HL-60 (cell line): ENCODE results near the gene IKZF3.

ENCODE experiments used
- CTCF ChIP-seq: IDR thresholded peaks from one replicate; pipeline ENCODE4 v1.5.1; 2011; ENCODE audit warnings: low read length, control low read depth, inconsistent platforms; ENCODE audit not compliant: insufficient read depth
- POLR2AphosphoS5 ChIP-seq: IDR thresholded peaks from 2 replicates; pipeline ENCODE4 v1.6.1; 2012; ENCODE audit warnings: low read depth
- TF ChIP-seq, protein P1 (sequence below): IDR thresholded peaks from 2 replicates; pipeline ENCODE4 v1.6.1; 2012; ENCODE audit warnings: low read depth; ENCODE audit not compliant: insufficient replicate concordance

DNA sequence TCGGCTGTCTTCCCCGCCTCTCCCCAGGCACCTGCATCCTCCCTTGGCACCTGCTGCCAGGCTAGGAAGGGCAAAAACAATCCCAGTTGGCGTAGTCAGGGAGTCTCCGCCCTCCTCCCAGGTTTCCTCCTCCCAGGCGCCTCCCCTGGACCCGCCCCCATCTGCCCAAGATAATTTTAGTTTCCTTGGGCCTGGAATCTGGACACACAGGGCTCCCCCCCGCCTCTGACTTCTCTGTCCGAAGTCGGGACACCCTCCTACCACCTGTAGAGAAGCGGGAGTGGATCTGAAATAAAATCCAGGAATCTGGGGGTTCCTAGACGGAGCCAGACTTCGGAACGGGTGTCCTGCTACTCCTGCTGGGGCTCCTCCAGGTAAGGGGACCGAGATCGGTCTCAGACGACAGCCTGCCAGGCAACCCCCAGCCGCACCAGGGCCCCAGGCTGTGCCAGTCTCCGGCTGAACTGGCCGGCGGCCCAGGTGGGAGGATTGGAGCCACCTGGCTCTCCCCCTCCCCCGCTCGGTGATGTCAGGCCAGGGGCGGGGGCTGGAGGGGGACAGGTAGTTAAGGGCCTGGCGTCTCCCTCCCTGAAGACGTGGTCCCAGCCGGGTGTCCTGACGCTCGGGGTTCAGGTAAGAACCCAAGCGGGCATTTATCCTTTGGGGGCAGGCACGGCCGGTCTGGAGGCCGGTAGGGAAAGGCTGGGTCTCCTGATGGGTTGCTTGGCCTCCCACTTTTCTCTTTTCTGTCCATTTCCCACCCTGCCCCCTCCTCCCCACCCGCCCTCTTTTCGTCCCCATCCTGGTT is 126.1 kb downstream of the IKZF3 start, which contains the start of gene GRB7:
- TF ChIP-seq CTCF, result no peak
- TF ChIP-seq POLR2AphosphoS5, result no peak
- TF ChIP-seq, protein P1, sequence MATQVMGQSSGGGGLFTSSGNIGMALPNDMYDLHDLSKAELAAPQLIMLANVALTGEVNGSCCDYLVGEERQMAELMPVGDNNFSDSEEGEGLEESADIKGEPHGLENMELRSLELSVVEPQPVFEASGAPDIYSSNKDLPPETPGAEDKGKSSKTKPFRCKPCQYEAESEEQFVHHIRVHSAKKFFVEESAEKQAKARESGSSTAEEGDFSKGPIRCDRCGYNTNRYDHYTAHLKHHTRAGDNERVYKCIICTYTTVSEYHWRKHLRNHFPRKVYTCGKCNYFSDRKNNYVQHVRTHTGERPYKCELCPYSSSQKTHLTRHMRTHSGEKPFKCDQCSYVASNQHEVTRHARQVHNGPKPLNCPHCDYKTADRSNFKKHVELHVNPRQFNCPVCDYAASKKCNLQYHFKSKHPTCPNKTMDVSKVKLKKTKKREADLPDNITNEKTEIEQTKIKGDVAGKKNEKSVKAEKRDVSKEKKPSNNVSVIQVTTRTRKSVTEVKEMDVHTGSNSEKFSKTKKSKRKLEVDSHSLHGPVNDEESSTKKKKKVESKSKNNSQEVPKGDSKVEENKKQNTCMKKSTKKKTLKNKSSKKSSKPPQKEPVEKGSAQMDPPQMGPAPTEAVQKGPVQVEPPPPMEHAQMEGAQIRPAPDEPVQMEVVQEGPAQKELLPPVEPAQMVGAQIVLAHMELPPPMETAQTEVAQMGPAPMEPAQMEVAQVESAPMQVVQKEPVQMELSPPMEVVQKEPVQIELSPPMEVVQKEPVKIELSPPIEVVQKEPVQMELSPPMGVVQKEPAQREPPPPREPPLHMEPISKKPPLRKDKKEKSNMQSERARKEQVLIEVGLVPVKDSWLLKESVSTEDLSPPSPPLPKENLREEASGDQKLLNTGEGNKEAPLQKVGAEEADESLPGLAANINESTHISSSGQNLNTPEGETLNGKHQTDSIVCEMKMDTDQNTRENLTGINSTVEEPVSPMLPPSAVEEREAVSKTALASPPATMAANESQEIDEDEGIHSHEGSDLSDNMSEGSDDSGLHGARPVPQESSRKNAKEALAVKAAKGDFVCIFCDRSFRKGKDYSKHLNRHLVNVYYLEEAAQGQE, result no peak
